ENCODE measurements around the gene CPSF4. TPM values are rescaled to one million over a fixed set of nuclear protein-coding genes. Genes with fewer than 3 reads are reported as not detected.

Gene CPSF4
- total and polyA plus RNA-seq, 8 donors, result 25.9 to 43.3 (median 33.0) TPM

GRCh38 chr7:99420986-99421385, 17.8 kb upstream of the CPSF4 start:
- DNase-seq, result no peak
- Histone ChIP-seq H3K9me3 (no peaks in the 10 kb centered on the region), H3K27ac (no peak overlapping the region), H3K4me1 (no peaks in the 10 kb centered on the region), H3K4me3 (no peak overlapping the region), H3K36me3 (peaks cover 0 to 95% of the 10 kb centered on the region in 2 donors), H3K27me3 (no peaks in the 10 kb centered on the region)
- intact Hi-C loops (cut with DNase I), result no loop called here
- no peak for ATAC-seq
- no peak for TF ChIP-seq CTCF (IDR thresholded peaks at IDR 0.05)

GRCh38 chr7:99422186-99422585, 16.6 kb upstream of the CPSF4 start:
- Histone ChIP-seq H3K4me1 (no peaks in the 10 kb centered on the region), H3K27ac (no peak overlapping the region), H3K36me3 (peaks cover 0 to 87% of the 10 kb centered on the region in 2 donors), H3K4me3 (no peak overlapping the region), H3K9me3 (no peaks in the 10 kb centered on the region), H3K27me3 (no peaks in the 10 kb centered on the region)
- ATAC-seq (no peak), DNase-seq (no peak)
- intact Hi-C loops (cut with DNase I), result no loop called here
- TF ChIP-seq CTCF (IDR thresholded peaks at IDR 0.05), result no peak

GRCh38 chr7:99422625-99423024, 16.1 kb upstream of the CPSF4 start:
- intact Hi-C loops (cut with DNase I), result no loop called here
- no peaks in the 10 kb centered on the region for H3K4me1 ChIP-seq

GRCh38 chr7:99424932-99425730, 13.6 kb upstream of the CPSF4 start:
- no peak for ATAC-seq
- Histone ChIP-seq H3K27ac (no peak overlapping the region), H3K9me3 (no peaks in the 10 kb centered on the region), H3K27me3 (no peaks in the 10 kb centered on the region), H3K4me3 (no peak overlapping the region), H3K4me1 (no peaks in the 10 kb centered on the region), H3K36me3 (peaks cover 0 to 81% of the 10 kb centered on the region in 2 donors)
- intact Hi-C loops (cut with DNase I), result no loop called here
- DNase-seq, result peak in 1 of 4 donors; percentile 73
- TF ChIP-seq CTCF (IDR thresholded peaks at IDR 0.05), result no peak

More at GRCh38 chr7:99422625-99423024, 16.1 kb upstream of the CPSF4 start:
- no peak for ATAC-seq
- Histone ChIP-seq H3K9me3 (no peaks in the 10 kb centered on the region), H3K36me3 (peaks cover 0 to 83% of the 10 kb centered on the region in 2 donors), H3K27me3 (no peaks in the 10 kb centered on the region), H3K4me3 (no peak overlapping the region), H3K27ac (no peak overlapping the region)
- peak in 1 of 4 donors; percentile 4 for DNase-seq
- no peak for TF ChIP-seq CTCF (IDR thresholded peaks at IDR 0.05)

- DNase-seq (peak in 1 of 4 donors; percentile 45), ATAC-seq (no peak)
- Histone ChIP-seq H3K4me3 (no peak overlapping the region), H3K9me3 (no peaks in the 10 kb centered on the region), H3K36me3 (peaks cover 0 to 85% of the 10 kb centered on the region in 2 donors), H3K27ac (no peak overlapping the region), H3K4me1 (no peaks in the 10 kb centered on the region), H3K27me3 (no peaks in the 10 kb centered on the region)
- intact Hi-C loops (cut with DNase I), result no loop called here
- no peak for TF ChIP-seq CTCF (IDR thresholded peaks at IDR 0.05)
Measured at GRCh38 chr7:99428972-99429566, 9.7 kb upstream of the CPSF4 start.
